Measurements from ENCODE around the gene PGM5.
"Not testable (repeated sequence)": the region's sequence is repeated elsewhere in the genome, so short reads cannot be mapped to it uniquely, and the experiment has no call there.

The PGM5 gene

DNA sequence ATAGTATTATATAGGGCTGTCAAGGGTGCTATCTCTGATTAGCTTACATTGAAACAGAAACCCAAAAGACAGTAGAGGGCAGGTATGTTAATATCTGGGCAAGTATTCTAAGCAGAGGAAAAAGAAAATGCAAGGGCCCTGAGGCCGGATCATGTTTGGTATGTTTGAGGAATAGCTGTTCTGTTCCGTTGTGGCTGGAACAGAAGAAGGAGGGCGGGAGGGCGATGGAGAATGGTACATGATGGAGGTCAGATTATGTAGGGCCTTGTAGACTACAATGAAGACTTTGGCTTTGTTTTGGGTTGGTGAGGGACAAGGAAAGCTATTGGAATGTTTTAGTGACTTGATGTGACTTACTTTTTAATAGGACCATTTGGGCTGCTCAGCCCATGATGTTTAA lies 19.4 kb downstream of the PGM5 start:
- H3K9ac ChIP-seq (ENCODE audit: low read depth in 1 of 2, low read length in 2 of 2); H3K4me3 ChIP-seq (ENCODE audit: low read depth in 1 of 2, low read length in 2 of 2); H3K27me3 ChIP-seq (ENCODE audit: control insufficient read depth in 1 of 2, insufficient read depth in 2 of 2, low read length in 2 of 2); H3K4me1 ChIP-seq (ENCODE audit: control insufficient read depth in 1 of 2, insufficient read depth in 2 of 2, low read length in 2 of 2); H3K36me3 ChIP-seq (ENCODE audit: control insufficient read depth in 1 of 2, insufficient read depth in 2 of 2, low read length in 2 of 2); H3K9me3 ChIP-seq (ENCODE audit: control insufficient read depth in 1 of 2, low read length in 2 of 2); H3K27ac ChIP-seq (ENCODE audit: low read depth, low read length): not testable (repeated sequence)

DNA sequence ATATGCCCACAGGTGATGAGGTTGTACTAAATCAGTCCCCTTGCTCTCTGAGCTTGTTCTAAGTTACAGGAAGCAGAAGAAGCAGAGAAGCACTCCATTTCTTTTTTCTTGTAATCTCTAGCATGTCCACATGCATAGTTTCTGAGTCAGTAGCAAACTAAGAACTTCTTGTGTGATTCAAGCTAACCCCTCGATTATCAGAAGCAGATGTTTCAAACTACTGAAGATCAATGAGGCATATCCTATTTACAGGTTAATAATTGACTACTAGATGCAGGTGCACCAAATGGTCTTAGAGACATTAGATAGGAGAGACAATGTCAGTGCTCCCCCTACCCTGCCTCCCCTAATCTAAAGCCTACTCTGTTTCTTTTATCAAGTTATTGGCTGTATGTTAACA lies 21.3 kb downstream of the PGM5 start:
- H3K4me1 ChIP-seq (ENCODE audit: control insufficient read depth in 1 of 2, insufficient read depth in 2 of 2, low read length in 2 of 2); H3K9me3 ChIP-seq (ENCODE audit: control insufficient read depth in 1 of 2, low read length in 2 of 2); H3K4me3 ChIP-seq (ENCODE audit: low read depth in 1 of 2, low read length in 2 of 2); H3K27ac ChIP-seq (ENCODE audit: low read depth, low read length); H3K27me3 ChIP-seq (ENCODE audit: control insufficient read depth in 1 of 2, insufficient read depth in 2 of 2, low read length in 2 of 2); H3K9ac ChIP-seq (ENCODE audit: low read depth in 1 of 2, low read length in 2 of 2); H3K36me3 ChIP-seq (ENCODE audit: control insufficient read depth in 1 of 2, insufficient read depth in 2 of 2, low read length in 2 of 2): not testable (repeated sequence)

DNA sequence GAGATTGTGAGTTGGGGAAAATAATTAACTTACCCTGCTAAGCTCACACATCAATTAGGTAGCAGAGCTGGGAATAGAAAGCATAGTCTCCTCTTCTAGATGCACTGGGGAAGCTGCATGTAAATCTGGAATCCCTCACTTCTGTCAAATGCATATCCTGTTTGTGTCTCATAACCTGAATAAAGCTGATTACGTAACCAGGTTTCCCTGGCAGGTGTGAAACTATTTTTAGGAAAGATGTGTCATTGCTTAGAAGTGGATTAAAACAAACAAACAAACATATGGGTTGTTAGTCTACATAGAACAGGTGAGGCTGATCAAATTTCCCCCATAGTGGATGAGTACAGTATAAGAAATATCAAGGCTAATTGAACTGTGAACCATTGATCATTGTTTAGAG lies 27.5 kb downstream of the PGM5 start:
- H3K4me1 ChIP-seq (ENCODE audit: control insufficient read depth in 1 of 2, insufficient read depth in 2 of 2, low read length in 2 of 2); H3K4me3 ChIP-seq (ENCODE audit: low read depth in 1 of 2, low read length in 2 of 2); H3K36me3 ChIP-seq (ENCODE audit: control insufficient read depth in 1 of 2, insufficient read depth in 2 of 2, low read length in 2 of 2); H3K9me3 ChIP-seq (ENCODE audit: control insufficient read depth in 1 of 2, low read length in 2 of 2); H3K27me3 ChIP-seq (ENCODE audit: control insufficient read depth in 1 of 2, insufficient read depth in 2 of 2, low read length in 2 of 2); H3K27ac ChIP-seq (ENCODE audit: low read depth, low read length); H3K9ac ChIP-seq (ENCODE audit: low read depth in 1 of 2, low read length in 2 of 2): not testable (repeated sequence)

DNA sequence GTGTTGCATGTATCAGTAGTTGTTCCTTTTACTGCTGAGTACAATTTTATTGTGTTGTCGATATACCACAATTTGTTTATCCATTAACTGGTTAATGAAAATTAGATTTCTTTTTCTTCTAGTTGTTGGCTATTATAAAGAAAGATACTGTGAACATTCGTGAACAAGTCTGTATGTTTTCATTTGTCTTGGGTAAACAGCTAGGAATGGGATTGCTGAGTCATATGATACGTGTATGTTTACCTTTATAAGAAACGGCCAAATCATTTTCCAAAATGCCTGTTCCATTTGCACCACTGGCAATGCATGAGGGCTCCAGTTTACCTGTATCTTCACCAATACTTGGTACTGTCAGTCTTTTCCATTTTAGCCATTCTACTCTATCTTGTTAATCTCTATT lies 33.1 kb downstream of the PGM5 start:
- not testable (repeated sequence) for H3K27ac ChIP-seq (ENCODE audit: low read depth, low read length); H3K9me3 ChIP-seq (ENCODE audit: control insufficient read depth in 1 of 2, low read length in 2 of 2); H3K4me3 ChIP-seq (ENCODE audit: low read depth in 1 of 2, low read length in 2 of 2); H3K9ac ChIP-seq (ENCODE audit: low read depth in 1 of 2, low read length in 2 of 2); H3K36me3 ChIP-seq (ENCODE audit: control insufficient read depth in 1 of 2, insufficient read depth in 2 of 2, low read length in 2 of 2); H3K27me3 ChIP-seq (ENCODE audit: control insufficient read depth in 1 of 2, insufficient read depth in 2 of 2, low read length in 2 of 2); H3K4me1 ChIP-seq (ENCODE audit: control insufficient read depth in 1 of 2, insufficient read depth in 2 of 2, low read length in 2 of 2)

DNA sequence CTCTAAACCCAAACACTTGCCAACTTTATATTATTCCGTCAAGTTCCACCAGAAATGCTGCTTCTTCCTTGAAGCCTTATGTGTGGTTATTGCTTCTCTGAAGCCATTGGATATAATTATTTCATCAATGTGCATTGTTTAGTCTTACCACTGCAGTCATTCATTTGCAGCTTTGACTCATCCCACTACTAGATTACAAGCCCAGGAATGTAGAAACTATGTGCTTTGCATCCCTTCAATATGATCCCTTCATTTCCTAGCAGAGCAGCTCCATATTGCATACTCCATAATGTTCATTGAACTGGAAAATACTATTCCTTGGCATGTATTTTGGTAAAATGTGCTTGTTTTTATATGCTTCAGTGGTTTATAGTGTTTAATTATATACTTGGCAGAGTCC lies 34.3 kb downstream of the PGM5 start:
- not testable (repeated sequence) for H3K27me3 ChIP-seq (ENCODE audit: control insufficient read depth in 1 of 2, insufficient read depth in 2 of 2, low read length in 2 of 2); H3K4me3 ChIP-seq (ENCODE audit: low read depth in 1 of 2, low read length in 2 of 2); H3K27ac ChIP-seq (ENCODE audit: low read depth, low read length); H3K4me1 ChIP-seq (ENCODE audit: control insufficient read depth in 1 of 2, insufficient read depth in 2 of 2, low read length in 2 of 2); H3K36me3 ChIP-seq (ENCODE audit: control insufficient read depth in 1 of 2, insufficient read depth in 2 of 2, low read length in 2 of 2); H3K9me3 ChIP-seq (ENCODE audit: control insufficient read depth in 1 of 2, low read length in 2 of 2); H3K9ac ChIP-seq (ENCODE audit: low read depth in 1 of 2, low read length in 2 of 2)

DNA sequence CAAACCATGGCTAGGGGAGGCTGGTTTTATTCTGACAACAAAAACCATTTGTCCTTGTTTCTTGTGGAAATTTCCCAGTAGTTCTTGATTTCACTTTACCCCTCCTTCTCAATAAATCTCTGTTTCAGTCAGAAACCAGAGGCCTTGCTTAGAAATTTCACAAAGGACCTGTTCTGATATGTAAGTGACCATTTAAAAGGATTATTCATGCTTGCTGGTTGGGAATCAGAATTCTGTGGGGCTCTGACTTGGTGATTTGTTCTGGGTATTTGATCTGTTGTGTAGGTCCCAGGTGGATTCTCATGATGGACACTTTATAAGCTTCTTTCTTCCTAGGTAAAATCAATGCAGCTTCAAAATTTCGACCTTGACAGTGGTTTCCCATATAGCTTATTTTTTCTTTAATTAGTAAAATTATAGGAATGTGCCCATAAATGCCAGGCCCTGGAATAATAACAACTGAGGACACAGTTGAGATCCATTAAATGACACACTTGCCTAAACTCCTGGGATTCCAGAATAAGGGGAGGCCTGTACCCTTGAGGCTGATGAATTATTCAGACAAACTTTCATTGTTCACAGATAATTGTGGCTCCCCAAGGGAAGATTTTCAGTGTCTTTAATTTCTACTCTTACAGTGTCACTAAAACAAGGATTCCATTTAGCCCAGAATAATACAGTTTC lies 40.1 kb downstream of the PGM5 start:
- not testable (repeated sequence) for H3K27me3 ChIP-seq (ENCODE audit: control insufficient read depth in 1 of 2, insufficient read depth in 2 of 2, low read length in 2 of 2); H3K9ac ChIP-seq (ENCODE audit: low read depth in 1 of 2, low read length in 2 of 2); H3K36me3 ChIP-seq (ENCODE audit: control insufficient read depth in 1 of 2, insufficient read depth in 2 of 2, low read length in 2 of 2); H3K9me3 ChIP-seq (ENCODE audit: control insufficient read depth in 1 of 2, low read length in 2 of 2); H3K4me1 ChIP-seq (ENCODE audit: control insufficient read depth in 1 of 2, insufficient read depth in 2 of 2, low read length in 2 of 2); H3K4me3 ChIP-seq (ENCODE audit: low read depth in 1 of 2, low read length in 2 of 2); H3K27ac ChIP-seq (ENCODE audit: low read depth, low read length)

DNA sequence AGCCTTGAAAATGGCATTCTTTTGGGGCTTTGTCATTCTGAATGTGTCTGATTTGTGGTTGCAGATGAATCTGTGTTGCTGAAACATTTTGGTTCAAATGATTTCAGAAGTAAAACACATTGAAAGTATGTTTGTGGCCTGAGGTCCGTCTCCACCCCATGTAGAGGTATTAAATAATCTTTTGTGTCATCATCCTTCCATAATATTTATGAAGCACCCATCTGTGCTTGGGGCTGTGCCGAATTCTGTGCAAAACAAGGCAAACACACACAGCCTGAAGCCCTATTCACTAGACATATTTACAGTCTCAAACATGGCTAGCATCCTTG lies 40.6 kb downstream of the PGM5 start:
- not testable (repeated sequence) for H3K27me3 ChIP-seq (ENCODE audit: control insufficient read depth in 1 of 2, insufficient read depth in 2 of 2, low read length in 2 of 2); H3K4me3 ChIP-seq (ENCODE audit: low read depth in 1 of 2, low read length in 2 of 2); H3K9me3 ChIP-seq (ENCODE audit: control insufficient read depth in 1 of 2, low read length in 2 of 2); H3K27ac ChIP-seq (ENCODE audit: low read depth, low read length); H3K36me3 ChIP-seq (ENCODE audit: control insufficient read depth in 1 of 2, insufficient read depth in 2 of 2, low read length in 2 of 2); H3K9ac ChIP-seq (ENCODE audit: low read depth in 1 of 2, low read length in 2 of 2); H3K4me1 ChIP-seq (ENCODE audit: control insufficient read depth in 1 of 2, insufficient read depth in 2 of 2, low read length in 2 of 2)

DNA sequence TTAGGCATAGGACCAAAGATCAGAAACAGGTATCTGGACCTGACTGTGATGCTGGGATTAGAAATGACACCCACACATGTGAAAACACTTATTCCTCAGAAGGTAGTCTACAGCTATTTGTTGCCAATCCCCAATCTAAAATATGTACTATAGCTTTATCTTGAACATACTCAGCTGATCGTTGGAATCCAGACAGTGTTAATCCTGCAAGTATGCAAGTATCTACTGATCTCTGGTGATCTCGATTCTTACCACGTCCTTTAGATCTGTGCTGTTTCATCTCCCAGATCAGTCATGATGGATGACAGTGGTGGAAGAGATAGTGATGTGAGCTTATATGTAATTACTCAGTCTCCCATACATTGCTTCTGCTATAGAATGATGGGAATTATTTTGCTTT lies 41.4 kb downstream of the PGM5 start:
- not testable (repeated sequence) for H3K4me3 ChIP-seq (ENCODE audit: low read depth in 1 of 2, low read length in 2 of 2); H3K27me3 ChIP-seq (ENCODE audit: control insufficient read depth in 1 of 2, insufficient read depth in 2 of 2, low read length in 2 of 2); H3K9me3 ChIP-seq (ENCODE audit: control insufficient read depth in 1 of 2, low read length in 2 of 2); H3K27ac ChIP-seq (ENCODE audit: low read depth, low read length); H3K4me1 ChIP-seq (ENCODE audit: control insufficient read depth in 1 of 2, insufficient read depth in 2 of 2, low read length in 2 of 2); H3K9ac ChIP-seq (ENCODE audit: low read depth in 1 of 2, low read length in 2 of 2); H3K36me3 ChIP-seq (ENCODE audit: control insufficient read depth in 1 of 2, insufficient read depth in 2 of 2, low read length in 2 of 2)

DNA sequence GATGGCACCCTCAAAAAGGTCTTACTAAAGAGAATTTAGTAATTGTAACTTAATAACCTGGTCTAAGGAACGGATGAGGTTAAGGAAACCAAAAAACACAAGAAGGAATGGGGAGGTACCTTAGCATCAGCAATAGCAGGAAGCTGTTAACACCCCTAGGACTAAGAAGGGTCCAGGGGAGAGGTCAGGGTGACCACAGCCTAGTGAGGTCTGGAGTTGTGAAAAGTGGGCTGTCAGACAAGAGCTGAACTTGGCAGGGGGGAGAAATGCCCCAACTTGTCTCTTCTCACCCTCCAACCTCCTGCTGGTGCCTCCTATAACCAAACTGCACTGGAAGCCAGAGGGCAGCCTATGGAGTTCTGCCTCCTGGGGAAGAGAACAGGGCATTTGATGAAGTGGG lies 41.9 kb downstream of the PGM5 start:
- H3K4me3 ChIP-seq (ENCODE audit: low read depth in 1 of 2, low read length in 2 of 2); H3K27ac ChIP-seq (ENCODE audit: low read depth, low read length); H3K9me3 ChIP-seq (ENCODE audit: control insufficient read depth in 1 of 2, low read length in 2 of 2); H3K9ac ChIP-seq (ENCODE audit: low read depth in 1 of 2, low read length in 2 of 2); H3K27me3 ChIP-seq (ENCODE audit: control insufficient read depth in 1 of 2, insufficient read depth in 2 of 2, low read length in 2 of 2); H3K4me1 ChIP-seq (ENCODE audit: control insufficient read depth in 1 of 2, insufficient read depth in 2 of 2, low read length in 2 of 2); H3K36me3 ChIP-seq (ENCODE audit: control insufficient read depth in 1 of 2, insufficient read depth in 2 of 2, low read length in 2 of 2): not testable (repeated sequence)

DNA sequence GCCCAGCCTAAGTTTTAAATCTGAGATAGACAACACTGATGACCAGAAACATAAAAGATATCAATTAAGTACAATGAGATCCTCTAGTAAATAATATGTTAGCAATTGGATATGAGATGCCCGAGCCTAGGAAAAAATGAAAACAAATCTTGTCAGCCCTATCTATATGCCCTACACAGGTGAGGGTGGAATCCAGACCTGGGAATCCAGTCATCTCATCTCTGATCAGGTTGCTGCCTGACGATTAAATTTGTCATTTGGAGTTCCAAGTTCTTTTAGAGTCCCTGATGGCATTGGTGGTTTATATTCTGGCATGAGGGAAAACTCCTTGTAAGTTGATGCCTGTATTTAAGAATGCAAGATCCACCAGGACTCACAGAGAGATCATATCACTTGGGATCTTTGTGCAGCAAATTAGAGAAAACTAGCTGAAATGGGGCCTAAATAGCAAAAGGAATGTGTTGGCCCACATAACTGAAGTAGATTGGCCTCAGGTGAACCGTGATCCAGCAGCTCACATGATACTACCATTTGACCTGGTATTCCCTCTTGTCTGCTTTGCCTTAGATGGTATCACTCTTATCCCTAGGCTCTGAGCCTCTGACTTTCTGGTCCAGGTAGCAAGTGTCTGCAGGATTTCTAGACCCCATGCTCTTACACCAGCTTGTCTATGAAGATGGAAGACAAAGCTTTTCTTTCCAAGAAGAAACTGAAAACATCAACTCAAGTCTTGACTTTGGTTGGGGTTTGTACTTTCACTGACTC lies 48.2 kb downstream of the PGM5 start:
- H3K9ac ChIP-seq (ENCODE audit: low read depth in 1 of 2, low read length in 2 of 2); H3K36me3 ChIP-seq (ENCODE audit: control insufficient read depth in 1 of 2, insufficient read depth in 2 of 2, low read length in 2 of 2); H3K4me3 ChIP-seq (ENCODE audit: low read depth in 1 of 2, low read length in 2 of 2); H3K27me3 ChIP-seq (ENCODE audit: control insufficient read depth in 1 of 2, insufficient read depth in 2 of 2, low read length in 2 of 2); H3K4me1 ChIP-seq (ENCODE audit: control insufficient read depth in 1 of 2, insufficient read depth in 2 of 2, low read length in 2 of 2); H3K27ac ChIP-seq (ENCODE audit: low read depth, low read length); H3K9me3 ChIP-seq (ENCODE audit: control insufficient read depth in 1 of 2, low read length in 2 of 2): not testable (repeated sequence)

DNA sequence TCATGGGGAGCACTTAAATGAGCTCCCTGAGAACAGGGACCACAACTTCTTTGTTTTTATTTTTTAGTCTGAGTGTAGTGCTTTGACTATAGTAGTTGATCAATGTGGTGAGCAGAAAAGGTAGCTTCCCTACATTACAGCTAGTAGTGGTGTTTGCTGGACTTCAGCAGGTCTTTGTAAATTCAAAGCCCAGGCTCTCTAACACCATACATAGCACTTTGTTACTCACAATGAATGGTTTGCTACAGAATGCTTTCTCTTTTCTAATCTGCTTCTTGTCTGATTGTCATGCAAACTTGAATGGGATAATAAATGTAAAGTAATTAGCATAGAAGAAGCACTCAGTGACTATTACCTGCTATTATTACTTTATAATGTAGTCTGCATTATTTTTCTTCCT lies 55.5 kb downstream of the PGM5 start:
- not testable (repeated sequence) for H3K9ac ChIP-seq (ENCODE audit: low read depth in 1 of 2, low read length in 2 of 2); H3K27ac ChIP-seq (ENCODE audit: low read depth, low read length); H3K27me3 ChIP-seq (ENCODE audit: control insufficient read depth in 1 of 2, insufficient read depth in 2 of 2, low read length in 2 of 2); H3K36me3 ChIP-seq (ENCODE audit: control insufficient read depth in 1 of 2, insufficient read depth in 2 of 2, low read length in 2 of 2); H3K9me3 ChIP-seq (ENCODE audit: control insufficient read depth in 1 of 2, low read length in 2 of 2); H3K4me1 ChIP-seq (ENCODE audit: control insufficient read depth in 1 of 2, insufficient read depth in 2 of 2, low read length in 2 of 2); H3K4me3 ChIP-seq (ENCODE audit: low read depth in 1 of 2, low read length in 2 of 2)

Measured in duodenal mucosa (tissue), 2 donors.